Loucy (cell line): Measurements from ENCODE around the gene DAD1.

Experiments used
- H2AFZ ChIP-seq: fragments of 200-600 bp; sonication (generic); 2 replicates; pipeline ENCODE4 v1.6.0; 2016; ENCODE audit warnings: antibody characterized with exemption, mild to moderate bottlenecking, low read length, moderate library complexity
- H3F3A ChIP-seq: fragments of 200-600 bp; 2 replicates; pipeline ENCODE4 v1.6.0; 2016; ENCODE audit warnings: antibody characterized with exemption, low read depth, mild to moderate bottlenecking
- H3K27me3 ChIP-seq: fragments of 200-600 bp; sonication (generic); 2 replicates; pipeline ENCODE4 v1.6.1; 2014; ENCODE audit warnings: low read length, mild to moderate bottlenecking; ENCODE audit not compliant: insufficient read depth, poor library complexity, severe bottlenecking
- H3K36me3 ChIP-seq: fragments of 200-600 bp; sonication (generic); 2 replicates; pipeline ENCODE4 v1.6.1; 2016; ENCODE audit warnings: low read length; ENCODE audit not compliant: insufficient read depth
- H3K4me1 ChIP-seq: fragments of 200-600 bp; sonication (generic); 2 replicates; pipeline ENCODE4 v1.5.1; 2014; ENCODE audit warnings: low read length, mild to moderate bottlenecking; ENCODE audit not compliant: insufficient read depth, poor library complexity, severe bottlenecking
- H3K4me2 ChIP-seq: fragments of 200-600 bp; sonication (generic); 2 replicates; pipeline ENCODE4 v1.6.0; 2014; ENCODE audit warnings: antibody characterized with exemption, low read length, low read depth, mild to moderate bottlenecking; ENCODE audit not compliant: poor library complexity, severe bottlenecking
- H3K4me3 ChIP-seq: fragments of 200-600 bp; sonication (generic); 2 replicates; pipeline ENCODE4 v1.5.1; 2014; ENCODE audit warnings: low read length, mild to moderate bottlenecking, mixed read lengths; ENCODE audit not compliant: poor library complexity, severe bottlenecking
- H3K79me2 ChIP-seq: fragments of 200-600 bp; sonication (generic); 2 replicates; pipeline ENCODE4 v1.6.1; 2014; ENCODE audit warnings: low read length; ENCODE audit not compliant: insufficient read depth
- H3K9ac ChIP-seq: fragments of 200-600 bp; sonication (generic); 2 replicates; pipeline ENCODE4 v1.6.0; 2014; ENCODE audit warnings: mild to moderate bottlenecking, low read depth, low read length, moderate library complexity; ENCODE audit not compliant: poor library complexity, severe bottlenecking
- H3K9me2 ChIP-seq: fragments of 200-600 bp; sonication (generic); replicated peaks from 2 replicates; pipeline ENCODE4 v1.6.1; 2016; ENCODE audit warnings: low read depth, low read length, mixed read lengths
- H3K9me3 ChIP-seq: fragments of 200-600 bp; sonication (generic); 2 replicates; pipeline ENCODE4 v1.6.1; 2014; ENCODE audit warnings: mild to moderate bottlenecking, antibody characterized with exemption, low read length, low read depth; ENCODE audit not compliant: insufficient read depth
- H4K20me1 ChIP-seq: fragments of 200-600 bp; sonication (generic); 2 replicates; pipeline ENCODE4 v1.6.0; 2014; ENCODE audit warnings: antibody characterized with exemption, low read length, mild to moderate bottlenecking; ENCODE audit not compliant: insufficient read depth, poor library complexity, severe bottlenecking
- EZH2phosphoT487 ChIP-seq: fragments of 200-600 bp; IDR thresholded peaks from 2 replicates; pipeline ENCODE4 v1.6.1; 2018; ENCODE audit warnings: antibody characterized with exemption, mild to moderate bottlenecking, moderate library complexity, borderline replicate concordance
- TF ChIP-seq, protein P1 (sequence below): fragments of 200-600 bp; sonication (generic); conservative IDR thresholded peaks from 2 replicates; pipeline ENCODE4 v1.5.1; 2014; ENCODE audit warnings: mild to moderate bottlenecking, antibody characterized with exemption, low read length

Gene DAD1

DNA sequence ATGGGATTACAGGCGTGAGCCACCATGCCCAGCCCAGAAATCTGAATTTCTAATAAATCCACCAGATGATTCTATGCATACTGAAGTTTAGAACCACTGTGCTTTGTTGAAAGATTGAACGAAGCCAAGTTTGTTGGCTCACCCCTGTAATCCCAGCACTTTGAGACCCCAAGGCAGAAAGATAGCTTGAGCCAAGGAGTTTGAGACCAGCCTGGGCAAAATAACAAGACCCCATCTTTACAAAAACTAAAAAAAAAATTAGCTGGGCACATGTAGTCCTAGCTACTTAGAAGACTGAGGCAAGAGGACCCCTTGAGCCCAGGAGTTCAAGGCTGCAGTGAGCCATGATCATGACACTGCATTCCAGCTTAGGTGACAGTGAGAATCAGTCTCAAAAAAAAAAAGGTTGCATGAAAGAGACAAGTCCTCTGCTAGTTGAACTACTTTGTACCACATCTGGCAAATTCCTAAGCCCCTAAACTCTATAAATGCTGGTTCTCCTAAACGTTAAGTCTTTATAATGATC lies 7.4 kb upstream of the DAD1 start:
- H3K4me3 ChIP-seq, result no peak overlapping the region
- H3K9ac ChIP-seq, result no peak overlapping the region
- H3K9me3 ChIP-seq, result no peaks in the 10 kb centered on the region
- H3K36me3 ChIP-seq, result no peaks in the 10 kb centered on the region
- no peak overlapping the region for H3K4me2 ChIP-seq
- no peak overlapping the region for H2AFZ ChIP-seq
- H3K27me3 ChIP-seq, result no peaks in the 10 kb centered on the region
- peaks cover 7% of the 10 kb centered on the region; the same call in 1 of the 2 replicates for H3K79me2 ChIP-seq
- TF ChIP-seq EZH2phosphoT487, result no peak
- TF ChIP-seq, protein P1, sequence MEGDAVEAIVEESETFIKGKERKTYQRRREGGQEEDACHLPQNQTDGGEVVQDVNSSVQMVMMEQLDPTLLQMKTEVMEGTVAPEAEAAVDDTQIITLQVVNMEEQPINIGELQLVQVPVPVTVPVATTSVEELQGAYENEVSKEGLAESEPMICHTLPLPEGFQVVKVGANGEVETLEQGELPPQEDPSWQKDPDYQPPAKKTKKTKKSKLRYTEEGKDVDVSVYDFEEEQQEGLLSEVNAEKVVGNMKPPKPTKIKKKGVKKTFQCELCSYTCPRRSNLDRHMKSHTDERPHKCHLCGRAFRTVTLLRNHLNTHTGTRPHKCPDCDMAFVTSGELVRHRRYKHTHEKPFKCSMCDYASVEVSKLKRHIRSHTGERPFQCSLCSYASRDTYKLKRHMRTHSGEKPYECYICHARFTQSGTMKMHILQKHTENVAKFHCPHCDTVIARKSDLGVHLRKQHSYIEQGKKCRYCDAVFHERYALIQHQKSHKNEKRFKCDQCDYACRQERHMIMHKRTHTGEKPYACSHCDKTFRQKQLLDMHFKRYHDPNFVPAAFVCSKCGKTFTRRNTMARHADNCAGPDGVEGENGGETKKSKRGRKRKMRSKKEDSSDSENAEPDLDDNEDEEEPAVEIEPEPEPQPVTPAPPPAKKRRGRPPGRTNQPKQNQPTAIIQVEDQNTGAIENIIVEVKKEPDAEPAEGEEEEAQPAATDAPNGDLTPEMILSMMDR, result no peak
- H3F3A ChIP-seq, result no peaks in the 10 kb centered on the region
- H3K9me2 ChIP-seq, result no peaks in the 10 kb centered on the region
- H4K20me1 ChIP-seq, result no peaks in the 10 kb centered on the region
- peaks cover 14% of the 10 kb centered on the region for H3K4me1 ChIP-seq

DNA sequence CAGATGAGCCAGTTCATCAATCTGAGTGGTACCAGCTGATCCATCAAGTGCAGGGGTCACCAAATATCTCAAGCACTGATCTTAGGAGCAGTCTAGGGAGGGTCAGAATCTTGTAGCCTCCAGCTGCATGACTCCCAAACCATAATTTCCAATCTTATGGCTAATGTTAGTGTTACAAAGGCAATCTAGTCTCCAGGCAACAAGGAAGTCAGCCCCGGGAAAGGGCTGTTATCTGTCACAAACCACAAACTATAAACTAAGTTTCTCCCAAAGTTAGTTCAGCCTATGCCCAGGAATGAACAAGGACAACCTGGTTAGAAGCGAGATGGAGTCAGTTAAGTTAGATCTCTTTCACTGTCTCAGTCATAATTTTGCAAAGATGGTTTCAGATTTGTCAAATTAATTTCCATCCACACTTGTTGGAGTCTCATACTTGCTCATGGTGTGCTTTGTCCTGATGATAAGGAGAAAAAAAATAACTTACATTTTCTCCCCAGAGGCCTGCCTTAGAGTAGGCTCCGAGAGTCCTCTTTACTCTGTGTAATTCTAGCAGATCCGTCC lies 5.2 kb upstream of the DAD1 start:
- Histone ChIP-seq H3K9me3 (no peaks in the 10 kb centered on the region), H3K4me2 (no peak overlapping the region), H3K4me1 (peaks cover 4% of the 10 kb centered on the region), H3F3A (0 out of 2 replicates have a peak, but pooled peaks cover 3% of the 10 kb centered on the region), H4K20me1 (no peaks in the 10 kb centered on the region), H3K27me3 (no peaks in the 10 kb centered on the region), H3K9me2 (no peaks in the 10 kb centered on the region), H3K9ac (no peak overlapping the region), H3K79me2 (peaks cover 4% of the 10 kb centered on the region; the same call in 1 of the 2 replicates), H2AFZ (0 out of 2 replicates have a peak overlapping the region, but pooled peaks have one; percentile 30), H3K36me3 (no peaks in the 10 kb centered on the region), H3K4me3 (no peak overlapping the region)
- TF ChIP-seq EZH2phosphoT487, result no peak
- TF ChIP-seq, protein P1, result no peak

DNA sequence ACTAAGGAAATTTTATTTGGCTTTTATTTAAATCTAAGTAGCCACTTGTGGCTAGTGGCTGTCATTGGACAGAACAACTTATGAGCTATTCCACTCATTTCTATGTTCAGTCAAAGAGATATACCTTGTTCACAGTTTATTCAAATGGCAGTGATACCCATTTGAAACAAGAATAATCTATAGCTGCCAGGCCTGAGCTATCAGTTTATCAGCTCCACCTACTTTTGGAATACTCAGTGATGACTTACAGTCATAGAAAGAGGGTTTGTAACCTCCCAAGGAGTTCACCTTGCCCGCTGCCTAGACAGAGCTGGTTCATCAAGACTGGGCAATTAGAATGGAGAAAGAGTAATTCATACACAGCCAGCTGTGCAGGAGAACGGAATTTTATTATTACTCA lies 4.6 kb upstream of the DAD1 start:
- peaks cover 3% of the 10 kb centered on the region for H4K20me1 ChIP-seq
- H3K9ac ChIP-seq, result no peak overlapping the region
- no peaks in the 10 kb centered on the region for H3K9me3 ChIP-seq
- H3K79me2 ChIP-seq, result peaks cover 3% of the 10 kb centered on the region
- peaks cover under 1% of the 10 kb centered on the region for H3K4me1 ChIP-seq
- 0 out of 2 replicates have a peak, but pooled peaks cover 3% of the 10 kb centered on the region for H3F3A ChIP-seq
- TF ChIP-seq EZH2phosphoT487, result no peak
- TF ChIP-seq, protein P1, result no peak
- H2AFZ ChIP-seq, result no peak overlapping the region
- no peak overlapping the region for H3K4me3 ChIP-seq
- no peak overlapping the region for H3K4me2 ChIP-seq
- H3K27me3 ChIP-seq, result no peaks in the 10 kb centered on the region
- H3K9me2 ChIP-seq, result no peaks in the 10 kb centered on the region
- no peaks in the 10 kb centered on the region for H3K36me3 ChIP-seq
